HG03064 (cell line): ENCODE measurements around the gene CACNA1I.

ENCODE experiments used
- ATAC-seq: cut with Tn5 transposase; IDR thresholded peaks from one replicate; pipeline ENCODE4 v1.9.1; 2021; ENCODE audit warnings: low read depth; ENCODE audit not compliant: unreplicated experiment

Gene CACNA1I

GRCh38 chr22:39621826-39622225, 51.3 kb downstream of the CACNA1I start:
- no peak for ATAC-seq

- no peak for ATAC-seq
Measured at GRCh38 chr22:39622881-39623367, 52.4 kb downstream of the CACNA1I start.

- ATAC-seq = no peak
Measured at GRCh38 chr22:39623603-39624500, 53.3 kb downstream of the CACNA1I start.

- no peak for ATAC-seq
Measured at GRCh38 chr22:39624501-39624821, 53.9 kb downstream of the CACNA1I start.

- no peak for ATAC-seq
Measured at GRCh38 chr22:39625569-39626537, 55.3 kb downstream of the CACNA1I start.

- no peak for ATAC-seq
Measured at GRCh38 chr22:39627208-39627607, 56.7 kb downstream of the CACNA1I start.

GRCh38 chr22:39627865-39628562, 57.5 kb downstream of the CACNA1I start:
- no peak for ATAC-seq

- ATAC-seq = no peak
Measured at GRCh38 chr22:39628563-39629080, 58.1 kb downstream of the CACNA1I start.

- ATAC-seq = no peak
Measured at GRCh38 chr22:39629851-39630250, 59.3 kb downstream of the CACNA1I start.

GRCh38 chr22:39630721-39631120, 60.2 kb downstream of the CACNA1I start:
- ATAC-seq = no peak

GRCh38 chr22:39631381-39632286, 61.1 kb downstream of the CACNA1I start:
- no peak for ATAC-seq

- ATAC-seq = no peak
Measured at GRCh38 chr22:39634530-39635405, 64.2 kb downstream of the CACNA1I start.

- no peak for ATAC-seq
Measured at GRCh38 chr22:39635719-39636118, 65.2 kb downstream of the CACNA1I start.

- ATAC-seq = no peak
Measured at GRCh38 chr22:39638958-39639357, 68.4 kb downstream of the CACNA1I start.

GRCh38 chr22:39641660-39642310, 71.2 kb downstream of the CACNA1I start:
- ATAC-seq = no peak

- ATAC-seq = no peak
Measured at GRCh38 chr22:39643311-39644083, 72.9 kb downstream of the CACNA1I start.

GRCh38 chr22:39645532-39645931, 75.0 kb downstream of the CACNA1I start:
- ATAC-seq = no peak
